ENCODE results near the gene DNAJC4.

DNAJC4 gene

DNA sequence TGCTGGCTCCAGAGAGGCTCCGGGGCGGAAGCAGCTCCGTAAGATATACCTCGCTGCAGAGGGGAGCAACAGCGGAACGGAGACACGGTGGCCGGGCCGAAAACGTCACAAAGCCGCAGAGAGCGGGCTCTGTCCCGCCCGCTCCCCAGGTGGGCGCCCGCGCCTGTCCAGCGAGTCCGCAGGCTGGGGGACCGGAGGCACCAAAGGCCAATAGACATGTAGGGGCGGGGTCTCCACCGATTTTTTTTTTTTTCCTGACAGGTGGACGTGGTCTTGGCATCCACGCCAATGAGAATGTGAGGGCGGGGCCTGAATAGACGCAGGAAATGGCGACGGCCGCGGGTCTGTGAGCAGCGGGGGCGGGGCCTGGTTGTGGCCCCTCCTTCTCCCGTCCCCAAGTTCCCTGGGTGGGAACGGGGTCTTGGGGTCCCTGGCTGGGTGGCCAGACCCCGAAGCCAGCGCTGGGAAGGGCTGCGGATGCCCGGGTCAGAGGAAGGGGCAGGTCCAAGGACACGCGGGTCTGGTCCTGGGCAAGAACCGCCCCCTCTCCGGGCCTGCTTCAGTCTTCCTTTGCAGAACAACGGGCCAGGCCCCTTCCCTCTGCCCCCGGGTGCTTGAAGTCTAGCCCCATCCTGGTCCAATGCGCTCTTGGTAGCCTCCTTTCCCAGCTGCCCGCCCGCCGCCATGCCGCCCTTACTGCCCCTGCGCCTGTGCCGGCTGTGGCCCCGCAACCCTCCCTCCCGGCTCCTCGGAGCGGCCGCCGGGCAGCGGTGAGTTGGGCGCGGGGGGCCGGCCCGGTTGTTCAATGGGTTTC is at the start of gene DNAJC4:
TSS of gene DNAJC4 (plus strand) at position 378 of the 814 bp plus-strand sequence. CDS start at position 685, 307 bp downstream.
- no peaks in the 10 kb centered on the region for H3K36me3 ChIP-seq (ENCODE audit: control insufficient read depth in 1 of 2, insufficient read depth in 2 of 2, low read length in 2 of 2)
- H3K4me1 ChIP-seq (ENCODE audit: control insufficient read depth in 1 of 2, insufficient read depth in 2 of 2, low read length in 2 of 2) = peaks cover 11 to 38% of the 10 kb centered on the region in 2 donors
- H3K27me3 ChIP-seq (ENCODE audit: low read depth, low read length) = no peaks in the 10 kb centered on the region
- no peaks in the 10 kb centered on the region for H3K9me3 ChIP-seq (ENCODE audit: control insufficient read depth in 1 of 2, low read length in 2 of 2)
- H3K27ac ChIP-seq (ENCODE audit: low read length) = peak within 1 kb of the TSS; percentile 82
- peak within 1 kb of the TSS; percentile 67 to 70 for H3K4me3 ChIP-seq (ENCODE audit: low read depth in 1 of 2, low read length in 2 of 2)

GRCh38 chr11:64180891-64181290 is 49.5 kb upstream of the DNAJC4 start:
- H3K27me3 ChIP-seq (ENCODE audit: low read depth, low read length) = no peaks in the 10 kb centered on the region
- H3K4me3 ChIP-seq (ENCODE audit: low read depth in 1 of 2, low read length in 2 of 2) = peak overlapping the region in 1 of 2 donors; percentile 28
- H3K36me3 ChIP-seq (ENCODE audit: control insufficient read depth in 1 of 2, insufficient read depth in 2 of 2, low read length in 2 of 2) = no peaks in the 10 kb centered on the region
- H3K9me3 ChIP-seq (ENCODE audit: control insufficient read depth in 1 of 2, low read length in 2 of 2) = no peaks in the 10 kb centered on the region
- peak overlapping the region; percentile 86 for H3K27ac ChIP-seq (ENCODE audit: low read length)
- peaks cover 22 to 40% of the 10 kb centered on the region in 2 donors for H3K4me1 ChIP-seq (ENCODE audit: control insufficient read depth in 1 of 2, insufficient read depth in 2 of 2, low read length in 2 of 2)

- Histone ChIP-seq H3K27ac (ENCODE audit: low read length) (peak overlapping the region; percentile 86), H3K9me3 (ENCODE audit: control insufficient read depth in 1 of 2, low read length in 2 of 2) (no peaks in the 10 kb centered on the region), H3K36me3 (ENCODE audit: control insufficient read depth in 1 of 2, insufficient read depth in 2 of 2, low read length in 2 of 2) (no peaks in the 10 kb centered on the region), H3K27me3 (ENCODE audit: low read depth, low read length) (no peaks in the 10 kb centered on the region), H3K4me3 (ENCODE audit: low read depth in 1 of 2, low read length in 2 of 2) (peak overlapping the region; percentile 28 to 42), H3K4me1 (ENCODE audit: control insufficient read depth in 1 of 2, insufficient read depth in 2 of 2, low read length in 2 of 2) (peaks cover 22 to 40% of the 10 kb centered on the region in 2 donors)
Observed at GRCh38 chr11:64181506-64182411, 48.6 kb upstream of the DNAJC4 start.

DNA sequence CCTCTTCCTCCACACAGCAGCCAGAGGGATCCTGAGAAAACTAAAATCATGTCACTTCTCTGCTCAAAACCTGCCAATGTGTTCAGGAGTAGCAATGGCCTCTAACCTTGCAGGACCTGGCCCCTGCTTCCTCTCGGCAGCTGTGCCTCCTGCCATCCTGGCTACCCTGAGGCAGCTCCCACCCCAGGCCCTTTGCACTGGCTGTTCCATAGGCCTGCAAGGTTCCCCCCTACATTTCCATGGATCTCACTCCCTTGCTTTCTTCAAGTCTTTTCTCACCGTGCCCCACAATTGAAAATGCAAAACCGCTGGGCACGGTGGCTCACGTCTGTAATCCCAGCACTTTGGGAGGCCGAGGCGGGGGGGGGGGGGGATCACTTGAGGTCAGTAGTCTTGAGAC is 46.5 kb upstream of the DNAJC4 start:
- Histone ChIP-seq H3K36me3 (ENCODE audit: control insufficient read depth in 1 of 2, insufficient read depth in 2 of 2, low read length in 2 of 2) (no peaks in the 10 kb centered on the region), H3K4me1 (ENCODE audit: control insufficient read depth in 1 of 2, insufficient read depth in 2 of 2, low read length in 2 of 2) (peaks cover 22 to 45% of the 10 kb centered on the region in 2 donors), H3K27ac (ENCODE audit: low read length) (no peak overlapping the region), H3K27me3 (ENCODE audit: low read depth, low read length) (no peaks in the 10 kb centered on the region), H3K4me3 (ENCODE audit: low read depth in 1 of 2, low read length in 2 of 2) (no peak overlapping the region), H3K9me3 (ENCODE audit: control insufficient read depth in 1 of 2, low read length in 2 of 2) (no peaks in the 10 kb centered on the region)

DNA sequence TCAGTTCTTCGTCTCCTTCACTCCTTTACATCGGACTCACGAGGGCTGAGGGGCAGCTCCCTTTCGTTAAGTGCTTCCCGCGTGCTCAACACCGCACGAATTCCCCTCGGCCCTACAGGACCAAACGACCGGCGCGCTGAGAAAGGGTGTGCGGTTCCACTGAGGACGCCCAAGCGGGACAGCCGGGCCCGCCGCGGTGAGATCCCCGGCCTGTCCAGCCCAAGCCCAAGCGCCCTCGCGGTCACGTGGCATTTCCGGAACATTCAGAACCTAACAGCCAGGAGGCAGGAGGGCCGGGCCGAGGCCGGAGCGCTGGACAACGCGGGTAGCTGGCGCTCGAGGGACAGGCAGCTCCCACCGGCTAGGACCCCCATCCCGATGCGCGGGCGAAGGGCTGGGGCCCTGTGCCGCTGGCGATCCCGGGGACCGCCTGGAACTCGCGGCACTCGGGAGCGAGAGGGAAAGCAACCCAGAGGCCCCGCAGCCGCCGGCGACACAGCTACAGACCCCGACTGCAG is 45.1 kb upstream of the DNAJC4 start:
- H3K27me3 ChIP-seq (ENCODE audit: low read depth, low read length) = no peaks in the 10 kb centered on the region
- H3K27ac ChIP-seq (ENCODE audit: low read length) = peak overlapping the region; percentile 91
- H3K4me1 ChIP-seq (ENCODE audit: control insufficient read depth in 1 of 2, insufficient read depth in 2 of 2, low read length in 2 of 2) = peaks cover 22 to 45% of the 10 kb centered on the region in 2 donors
- peak overlapping the region; percentile 74 to 78 for H3K4me3 ChIP-seq (ENCODE audit: low read depth in 1 of 2, low read length in 2 of 2)
- no peaks in the 10 kb centered on the region for H3K9me3 ChIP-seq (ENCODE audit: control insufficient read depth in 1 of 2, low read length in 2 of 2)
- no peaks in the 10 kb centered on the region for H3K36me3 ChIP-seq (ENCODE audit: control insufficient read depth in 1 of 2, insufficient read depth in 2 of 2, low read length in 2 of 2)

DNA sequence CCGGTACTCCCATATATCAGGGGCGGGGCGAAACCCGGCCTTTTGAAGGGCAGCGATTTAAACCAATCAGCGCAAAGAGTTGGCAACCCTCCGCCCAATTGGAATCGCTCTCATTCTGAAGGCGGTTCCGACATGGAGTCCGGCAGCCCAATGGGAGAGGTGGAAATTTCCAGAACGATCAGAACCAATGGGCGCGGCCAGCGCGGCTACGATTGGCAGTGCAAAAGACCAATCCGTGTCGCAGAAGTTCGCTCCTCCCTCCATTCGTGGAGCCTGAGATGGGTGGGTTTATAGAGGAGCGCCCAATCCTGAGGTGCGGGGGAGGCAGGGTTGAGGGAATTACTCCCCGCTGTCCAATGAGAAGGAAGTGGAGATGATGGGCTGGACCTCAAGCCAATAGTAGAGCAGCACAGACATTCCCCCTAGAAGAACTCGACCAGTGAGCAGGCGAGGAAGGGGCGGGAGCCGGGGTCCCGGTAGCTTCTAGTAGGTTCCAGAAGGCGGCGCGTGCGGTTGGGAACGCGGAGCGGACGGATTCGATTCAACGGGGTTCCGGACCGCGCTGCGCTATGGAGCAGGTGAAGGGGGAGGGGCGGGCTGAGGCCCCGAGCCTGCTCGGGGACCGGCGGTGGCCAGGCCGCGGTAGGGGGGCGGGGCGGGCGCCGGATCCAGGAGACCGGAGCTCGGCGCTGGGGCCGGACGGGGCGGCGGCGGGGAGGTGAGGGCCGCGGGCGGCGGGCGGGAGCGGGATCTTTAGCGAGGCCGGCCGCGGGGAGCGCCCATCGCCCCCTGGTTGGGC is 44.5 kb upstream of the DNAJC4 start, which contains the start of gene STIP1:
TSS of gene STIP1 (plus strand) at position 479 of the 799 bp plus-strand sequence. CDS start at position 570, 91 bp downstream.
- Histone ChIP-seq H3K4me3 (ENCODE audit: low read depth in 1 of 2, low read length in 2 of 2) (peak within 1 kb of the TSS; percentile 74 to 78), H3K9me3 (ENCODE audit: control insufficient read depth in 1 of 2, low read length in 2 of 2) (no peaks in the 10 kb centered on the region), H3K4me1 (ENCODE audit: control insufficient read depth in 1 of 2, insufficient read depth in 2 of 2, low read length in 2 of 2) (peaks cover 17 to 40% of the 10 kb centered on the region in 2 donors), H3K27ac (ENCODE audit: low read length) (peak within 1 kb of the TSS; percentile 91), H3K27me3 (ENCODE audit: low read depth, low read length) (no peaks in the 10 kb centered on the region), H3K36me3 (ENCODE audit: control insufficient read depth in 1 of 2, insufficient read depth in 2 of 2, low read length in 2 of 2) (no peaks in the 10 kb centered on the region)

GRCh38 chr11:64186492-64187165 is 43.7 kb upstream of the DNAJC4 start:
- Histone ChIP-seq H3K4me3 (ENCODE audit: low read depth in 1 of 2, low read length in 2 of 2) (no peak overlapping the region), H3K36me3 (ENCODE audit: control insufficient read depth in 1 of 2, insufficient read depth in 2 of 2, low read length in 2 of 2) (no peaks in the 10 kb centered on the region), H3K9me3 (ENCODE audit: control insufficient read depth in 1 of 2, low read length in 2 of 2) (no peaks in the 10 kb centered on the region), H3K27ac (ENCODE audit: low read length) (no peak overlapping the region), H3K27me3 (ENCODE audit: low read depth, low read length) (no peaks in the 10 kb centered on the region), H3K4me1 (ENCODE audit: control insufficient read depth in 1 of 2, insufficient read depth in 2 of 2, low read length in 2 of 2) (peaks cover 12 to 33% of the 10 kb centered on the region in 2 donors)

DNA sequence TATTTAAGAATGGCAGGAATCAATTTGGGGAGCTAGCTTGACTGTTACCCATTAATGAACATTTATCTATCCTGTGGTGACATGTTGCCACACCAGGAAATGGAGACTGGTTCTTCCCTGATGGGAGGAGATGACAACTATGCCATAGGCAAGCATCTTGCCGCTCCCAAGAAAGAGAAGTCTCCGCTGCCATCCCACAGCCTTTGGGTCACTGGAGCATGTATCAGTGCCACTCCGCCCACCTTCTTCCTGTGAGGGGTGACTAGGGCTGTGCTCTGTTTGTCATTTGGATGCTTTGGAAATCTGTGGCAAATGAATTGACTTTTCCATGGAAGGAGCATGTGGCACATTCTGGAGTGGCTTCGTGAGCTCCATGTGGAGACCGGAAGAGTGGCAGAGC is 37.9 kb upstream of the DNAJC4 start:
- Histone ChIP-seq H3K4me3 (ENCODE audit: low read depth in 1 of 2, low read length in 2 of 2) (no peak overlapping the region), H3K27ac (ENCODE audit: low read length) (no peak overlapping the region), H3K4me1 (ENCODE audit: control insufficient read depth in 1 of 2, insufficient read depth in 2 of 2, low read length in 2 of 2) (peaks cover 0 to 5% of the 10 kb centered on the region in 2 donors), H3K27me3 (ENCODE audit: low read depth, low read length) (no peaks in the 10 kb centered on the region), H3K36me3 (ENCODE audit: control insufficient read depth in 1 of 2, insufficient read depth in 2 of 2, low read length in 2 of 2) (peaks cover 45 to 49% of the 10 kb centered on the region in 2 donors), H3K9me3 (ENCODE audit: control insufficient read depth in 1 of 2, low read length in 2 of 2) (no peaks in the 10 kb centered on the region)

DNA sequence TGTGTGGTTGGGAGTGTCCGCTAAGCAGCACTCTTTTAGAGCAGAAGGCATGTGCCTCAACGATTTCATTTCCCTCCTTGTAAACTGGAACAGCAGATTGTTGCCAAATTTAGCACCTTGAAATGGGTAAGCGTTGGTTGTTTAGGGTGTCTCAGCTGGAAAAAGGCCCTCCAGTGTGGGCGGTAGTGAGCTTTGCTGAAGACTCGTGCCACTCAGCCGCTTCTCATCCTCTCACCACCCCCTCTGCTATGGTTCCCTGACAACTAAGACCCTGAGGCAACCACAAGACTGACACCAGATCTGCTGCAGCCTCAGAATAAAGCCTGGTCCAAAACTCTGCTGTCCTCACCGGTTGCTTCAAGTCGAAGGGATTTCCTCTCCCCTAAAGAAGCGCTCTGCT is 33.7 kb upstream of the DNAJC4 start:
- H3K36me3 ChIP-seq (ENCODE audit: control insufficient read depth in 1 of 2, insufficient read depth in 2 of 2, low read length in 2 of 2) = peaks cover 67 to 82% of the 10 kb centered on the region in 2 donors
- H3K9me3 ChIP-seq (ENCODE audit: control insufficient read depth in 1 of 2, low read length in 2 of 2) = no peaks in the 10 kb centered on the region
- H3K4me3 ChIP-seq (ENCODE audit: low read depth in 1 of 2, low read length in 2 of 2) = no peak overlapping the region
- no peak overlapping the region for H3K27ac ChIP-seq (ENCODE audit: low read length)
- H3K27me3 ChIP-seq (ENCODE audit: low read depth, low read length) = no peaks in the 10 kb centered on the region
- no peaks in the 10 kb centered on the region for H3K4me1 ChIP-seq (ENCODE audit: control insufficient read depth in 1 of 2, insufficient read depth in 2 of 2, low read length in 2 of 2)

DNA sequence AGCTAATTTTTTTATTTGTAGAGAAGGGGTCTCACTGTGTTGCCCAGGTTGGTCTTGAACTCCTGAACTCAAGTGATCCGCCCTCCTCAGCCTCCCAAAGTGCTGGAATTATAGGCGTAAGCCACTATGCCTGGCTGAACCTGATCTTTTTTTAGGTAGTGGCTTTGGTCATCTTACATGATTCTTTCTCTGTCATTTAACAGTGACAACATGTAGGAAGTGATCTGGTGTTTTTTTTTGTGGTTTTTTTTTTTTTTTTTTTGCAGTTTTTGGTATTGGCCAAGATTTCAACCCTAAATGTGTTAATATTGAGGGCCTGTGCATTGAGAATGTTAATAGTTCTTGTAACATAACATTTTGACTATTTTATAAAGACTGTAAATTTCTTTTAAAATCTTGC is 31.8 kb upstream of the DNAJC4 start:
- Histone ChIP-seq H3K4me3 (ENCODE audit: low read depth in 1 of 2, low read length in 2 of 2) (no peak overlapping the region), H3K36me3 (ENCODE audit: control insufficient read depth in 1 of 2, insufficient read depth in 2 of 2, low read length in 2 of 2) (peaks cover 70 to 89% of the 10 kb centered on the region in 2 donors), H3K4me1 (ENCODE audit: control insufficient read depth in 1 of 2, insufficient read depth in 2 of 2, low read length in 2 of 2) (no peaks in the 10 kb centered on the region), H3K9me3 (ENCODE audit: control insufficient read depth in 1 of 2, low read length in 2 of 2) (no peaks in the 10 kb centered on the region), H3K27ac (ENCODE audit: low read length) (no peak overlapping the region), H3K27me3 (ENCODE audit: low read depth, low read length) (no peaks in the 10 kb centered on the region)

All from muscle layer of duodenum (tissue), 2 donors.